GM12878 (cell line): ENCODE measurements around the gene VPS18. TPM values are rescaled to one million over a fixed set of nuclear protein-coding genes. Genes with fewer than 3 reads are reported as not detected.

Source experiments
- ATAC-seq: fragments of 200-7000 bp; cut with Tn5 transposase; 3 replicates; pipeline ENCODE4 v1.9.1; 2020; ENCODE audit warnings: mild to moderate bottlenecking, moderate library complexity
- BruUV-seq: library from RNA; stranded (reverse); fragments of 400-500 nt; replicated peaks from 2 replicates; lab custom pipeline; 2021; lab: Mats Ljungman, UMichigan
- CTCF ChIA-PET: fragments of 300-600 bp; sonication (Branson Sonifier 250); formaldehyde crosslinking; extraction: SDS; loops from one replicate; lab custom pipeline; 2021; ENCODE audit warnings: inconsistent platforms; lab: Yijun Ruan, JAX
- POLR2A ChIA-PET: fragments of 350-600 bp; formaldehyde crosslinking; extraction: SDS; loops from one replicate; lab custom pipeline; 2021; ENCODE audit warnings: inconsistent platforms; lab: Charles Lee
- RAD21 ChIA-PET: fragments of 300-600 bp; sonication (Branson Sonifier 250); formaldehyde crosslinking; loops from one replicate; lab custom pipeline; 2023; ENCODE audit warnings: antibody characterized with exemption; ENCODE audit not compliant: unreplicated experiment; lab: Charles Lee
- SMC1A ChIA-PET: fragments of 300-600 bp; sonication (Branson Sonifier 250); formaldehyde crosslinking; loops from one replicate; lab custom pipeline; 2023; ENCODE audit not compliant: unreplicated experiment, uncharacterized antibody; lab: Charles Lee
- DNase-seq: peaks from one replicate; pipeline ENCODE4 v3.0.0-alpha.2; 2011; ENCODE audit warnings: low read depth, low spot score
- FAIRE-seq: peaks from 3 replicates; lab custom pipeline; 2011; peaks lifted over from hg19 to GRCh38; lab: Jason Lieb, UNC
- H2AFZ ChIP-seq: 2 replicates; pipeline ENCODE4 v1.6.0; 2011; ENCODE audit warnings: low read depth, low read length, control low read depth; ENCODE audit not compliant: control insufficient read depth
- H3K27ac ChIP-seq: 2 replicates; pipeline ENCODE4 v1.5.1; 2011; ENCODE audit warnings: control low read depth; ENCODE audit not compliant: control insufficient read depth, insufficient read depth
- H3K27me3 ChIP-seq, 2 experiments: replicated peaks in 1 of 2; 2 replicates each; pipeline versions ENCODE4 v1.6.0 to v1.6.1; 2011; ENCODE audit warnings: low read length in 1 of 2; ENCODE audit not compliant: control insufficient read depth in 2 of 2, insufficient read depth in 2 of 2
- H3K36me3 ChIP-seq, 2 experiments: 2 replicates each; pipeline ENCODE4 v1.5.1; 2011; ENCODE audit warnings: low read length in 1 of 2; ENCODE audit not compliant: control insufficient read depth in 2 of 2, insufficient read depth in 2 of 2
- H3K4me1 ChIP-seq: 2 replicates; pipeline ENCODE4 v1.6.1; 2011; ENCODE audit warnings: mild to moderate bottlenecking, low read length, moderate library complexity, mixed read lengths; ENCODE audit not compliant: control insufficient read depth, insufficient read depth
- H3K4me2 ChIP-seq: 2 replicates; pipeline ENCODE4 v1.6.0; 2011; ENCODE audit warnings: control low read depth; ENCODE audit not compliant: control insufficient read depth, insufficient read depth
- H3K4me3 ChIP-seq: fragments of 200-600 bp; sonication (generic); 2 replicates; pipeline ENCODE4 v1.5.1; 2016
- H3K79me2 ChIP-seq: 2 replicates; pipeline ENCODE4 v1.6.0; 2011; ENCODE audit warnings: low read length; ENCODE audit not compliant: control insufficient read depth, insufficient read depth
- H3K9ac ChIP-seq: 2 replicates; pipeline ENCODE4 v1.8.0; 2011; ENCODE audit warnings: low read length, control low read depth, mixed read lengths; ENCODE audit not compliant: control insufficient read depth, insufficient read depth
- H3K9me3 ChIP-seq: replicated peaks from 3 replicates; pipeline ENCODE4 v1.5.1; 2011; ENCODE audit warnings: mild to moderate bottlenecking, low read length; ENCODE audit not compliant: control insufficient read depth, insufficient read depth
- H4K20me1 ChIP-seq: 2 replicates; pipeline ENCODE4 v1.6.0; 2011; ENCODE audit not compliant: control insufficient read depth, insufficient read depth
- BCL3 ChIP-seq: IDR thresholded peaks from 2 replicates; pipeline ENCODE4 v1.6.1; 2011; ENCODE audit warnings: borderline replicate concordance, low read depth, mild to moderate bottlenecking, moderate library complexity, low read length; ENCODE audit not compliant: insufficient read depth, poor library complexity, severe bottlenecking
- BRCA1 ChIP-seq: IDR thresholded peaks from 2 replicates; pipeline ENCODE4 v1.6.1; 2011; ENCODE audit warnings: low read depth, low read length, improper control_type of control experiment
- CBX5 ChIP-seq: sonication (generic); IDR thresholded peaks from 2 replicates; pipeline ENCODE4 v1.6.1; 2016; ENCODE audit warnings: low read depth, moderate library complexity, mild to moderate bottlenecking, inconsistent platforms
- CHD2 ChIP-seq: IDR thresholded peaks from 2 replicates; pipeline ENCODE4 v1.6.1; 2011; ENCODE audit warnings: low read depth, low read length, improper control_type of control experiment, borderline replicate concordance
- CREB1 ChIP-seq: IDR thresholded peaks from 2 replicates; pipeline ENCODE4 v1.6.1; 2012; ENCODE audit warnings: low read depth, mild to moderate bottlenecking, inconsistent platforms
- E2F4 ChIP-seq: IDR thresholded peaks from 2 replicates; pipeline ENCODE4 v1.6.1; 2012; ENCODE audit warnings: low read depth, low read length, improper control_type of control experiment
- EZH2 ChIP-seq: IDR thresholded peaks from 2 replicates; pipeline ENCODE4 v1.6.1; 2012; ENCODE audit warnings: low read depth, mild to moderate bottlenecking, control low read depth, inconsistent platforms, low read length, borderline replicate concordance; ENCODE audit not compliant: control insufficient read depth
- RFX5 ChIP-seq: IDR thresholded peaks from 2 replicates; pipeline ENCODE4 v1.6.1; 2011; ENCODE audit warnings: low read depth, low read length, improper control_type of control experiment
- SIX5 ChIP-seq: IDR thresholded peaks from 2 replicates; pipeline ENCODE4 v1.6.1; 2011; ENCODE audit warnings: mild to moderate bottlenecking, low read depth, low read length, moderate library complexity; ENCODE audit not compliant: severe bottlenecking
- SRF ChIP-seq, 2 experiments: IDR thresholded peaks; 2 replicates each; pipeline ENCODE4 v1.6.1; 2011; ENCODE audit warnings: low read depth in 2 of 2, low read length in 2 of 2, mild to moderate bottlenecking in 1 of 2, moderate library complexity in 1 of 2
- STAT3 ChIP-seq: IDR thresholded peaks from 2 replicates; pipeline ENCODE4 v1.6.1; 2011; ENCODE audit warnings: low read depth, low read length, improper control_type of control experiment
- TCF3 ChIP-seq: IDR thresholded peaks from 2 replicates; pipeline ENCODE4 v1.6.1; 2012; ENCODE audit warnings: low read depth, mild to moderate bottlenecking, low read length, borderline replicate concordance; ENCODE audit not compliant: insufficient read depth
- ZBTB11 ChIP-seq: fragments of 450-650 bp; formaldehyde crosslinking; IDR thresholded peaks from 2 replicates; pipeline ENCODE4 v1.5.0; 2022; ENCODE audit warnings: mild to moderate bottlenecking, missing genetic modification characterization
- ZNF217 ChIP-seq: fragments of 450-650 bp; IDR thresholded peaks from 2 replicates; pipeline ENCODE4 v1.6.1; 2017; ENCODE audit warnings: antibody characterized with exemption, mild to moderate bottlenecking
- WGBS: methylation state at CpG from one replicate; pipeline ENCODE4 v1.1.6; 2016; ENCODE audit warnings: low lambda C conversion rate; ENCODE audit not compliant: insufficient replicate concordance, insufficient coverage; ENCODE audit errors: missing lambda C conversion rate; 5-methylcytosine and 5-hydroxymethylcytosine counted together
- in situ Hi-C: fragments of 300-500 bp; cut with MboI; formaldehyde crosslinking; loops from 9 replicates; pipeline ENCODE4 v1.14.3; 2018; ENCODE audit warnings: mixed read lengths
- intact Hi-C: fragments of 100-400 bp; cut with micrococcal nuclease; formaldehyde crosslinking; loops from one replicate; pipeline ENCODE4 v1.14.2; 2022; ENCODE audit not compliant: unreplicated experiment
- polyA plus RNA-seq, 11 experiments: library from polyadenylated mRNA; depleted of rRNA in 4 of 11; unstranded in 6 of 11; stranded (reverse) in 5 of 11; fragments of >200 nt; fragmentation: Nextera tagmentation in 4 of 11; fragmentation: Illumina TruSeq in 1 of 11; extraction: Ambion mirVana in 4 of 11; extraction: Trizol in 1 of 11; gene quantifications; 1 replicate in 1 of 11; 2 replicates in 10 of 11; pipeline versions ENCODE4 v1.2.1 to v1.2.3, GENCODE V29; 2011 to 2016; ENCODE audit warnings: inconsistent platforms in 2 of 11, missing spikeins in 2 of 11, low read depth in 1 of 11
- total RNA-seq, 4 experiments: library from RNA; depleted of rRNA in 3 of 4; stranded (reverse); fragments of >200 nt in 3 of 4; fragmentation: Illumina TruSeq in 1 of 4; extraction: Trizol in 1 of 4; gene quantifications; 2 replicates each; pipeline versions ENCODE4 v1.2.1 to v1.2.3, GENCODE V29; 2013 to 2021

Gene VPS18
- total and polyA plus RNA-seq, 10 of the 15 experiments (the other 5 are each of a cell fraction or from before 2014, with no cell fraction given), result 0.71 to 20.4 (median 10.6) TPM

GRCh38 chr15:40856746-40857145 is 37.5 kb upstream of the VPS18 start:
- no TSS peak for BruUV-seq
- H3K4me2 ChIP-seq, result no peak overlapping the region
- SMC1A ChIA-PET, result interaction anchor here (1.0 to 8.5 kb wide), 11 partner anchors 9 to 162 kb away, joined by 3 to 290 read pairs (median 15); partner anchors contain the start of genes PPP1R14D, RAD51, RHOV and SPINT1
- H3K27ac ChIP-seq, result no peak overlapping the region
- H3K9me3 ChIP-seq, result no peaks in the 10 kb centered on the region
- FAIRE-seq, result no peak
- CTCF ChIA-PET, result interaction anchor here (0.6 to 7.5 kb wide), 13 partner anchors 10 to 1105 kb away, joined by 3 to 140 read pairs (median 5); partner anchors contain the start of genes DNAJC17, SPINT1 and ZFYVE19
- H3K4me3 ChIP-seq, result no peak overlapping the region
- TF ChIP-seq TCF3, result no peak
- no peak for TF ChIP-seq CHD2
- no peak for TF ChIP-seq ZBTB11 (CRISPR knock-in tag)
- TF ChIP-seq E2F4, result no peak
- no peak for TF ChIP-seq EZH2
- no peak for TF ChIP-seq CREB1
- no peak for TF ChIP-seq ZNF217
- TF ChIP-seq STAT3, result no peak
- no peak for TF ChIP-seq SIX5
- TF ChIP-seq RFX5, result no peak
- no peak for TF ChIP-seq BCL3
- no peak for TF ChIP-seq SRF (IDR thresholded peaks at IDR 0.05; ENCODE audit: low read depth in 2 of 2, low read length in 2 of 2)
- TF ChIP-seq CBX5, result no peak
- TF ChIP-seq BRCA1, result no peak
- DNase-seq, result no peak
- ATAC-seq, result no peak
- POLR2A ChIA-PET, result interaction anchor here (1.9 to 2.5 kb wide), 2 partner anchors 9 to 46 kb away, joined by 4 to 17 read pairs; no protein-coding TSS in a partner anchor
- H3K79me2 ChIP-seq, result no peaks in the 10 kb centered on the region
- in situ Hi-C loops, result loop anchor here (5.0 kb wide), 1 partner anchor 36 kb away; the partner anchor contains the start of gene VPS18
- H3K36me3 ChIP-seq, result peaks cover 0 to 2% of the 10 kb centered on the region in 2 experiments; a peak in 2 of 4 replicates
- H3K4me1 ChIP-seq, result peaks cover 4% of the 10 kb centered on the region
- 30% methylated on average over 8 of the region's 8 CpGs for WGBS
- no peaks in the 10 kb centered on the region for H3K27me3 ChIP-seq
- no peaks in the 10 kb centered on the region for H4K20me1 ChIP-seq
- RAD21 ChIA-PET, result interaction anchor here (0.6 to 4.0 kb wide), 7 partner anchors 11 to 181 kb away, joined by 3 to 41 read pairs (median 4); partner anchors contain the start of genes C15orf62 and SPINT1
- intact Hi-C loops, result loop anchor here (1.0 kb wide), 1 partner anchor 38 kb away; the partner anchor contains the start of gene VPS18
- no peak overlapping the region for H2AFZ ChIP-seq
- no peak overlapping the region for H3K9ac ChIP-seq
